Adrenal gland (tissue), 19 donors: ENCODE results near the gene MYL3. TPM values are rescaled to one million over a fixed set of nuclear protein-coding genes. Genes with fewer than 3 reads are reported as not detected.
"Not testable (repeated sequence)": the region's sequence is repeated elsewhere in the genome, so short reads cannot be mapped to it uniquely, and the experiment has no call there.

Experiments used
- DNase-seq, 7 donors: peaks; one replicate each; pipeline ENCODE4 v3.0.0-alpha.2; 2019 to 2020
- H3K27ac ChIP-seq, 5 donors: fragments of 200-600 bp; sonication (generic) in 4 of 5; 1 replicate in 3 of 5; 2 replicates in 2 of 5; pipeline versions ENCODE4 v1.5.1 to v1.8.0; 2016 to 2020; ENCODE audit warnings: mild to moderate bottlenecking in 1 of 5
- H3K27me3 ChIP-seq: fragments of 200-600 bp; 2 replicates; pipeline ENCODE4 v1.8.0; 2021
- H3K36me3 ChIP-seq, 2 donors: fragments of 200-600 bp; replicated peaks in 1 of 2; 1 replicate in 1 of 2; 2 replicates in 1 of 2; pipeline versions ENCODE4 v1.5.1 to v1.8.0; 2018 to 2022
- H3K4me1 ChIP-seq, 2 donors: fragments of 200-600 bp; replicated peaks in 1 of 2; 1 replicate in 1 of 2; 2 replicates in 1 of 2; pipeline versions ENCODE4 v1.5.1 to v1.8.0; 2018 to 2021
- H3K4me3 ChIP-seq, 4 donors: fragments of 200-600 bp; sonication (generic) in 3 of 4; one replicate each; pipeline ENCODE4 v1.5.1; 2016 to 2018
- H3K9me3 ChIP-seq, 3 donors: fragments of 200-600 bp; sonication (generic) in 1 of 3; replicated peaks in 1 of 3; 1 replicate in 2 of 3; 2 replicates in 1 of 3; pipeline versions ENCODE4 v1.5.1 to v1.8.0; 2016 to 2021
- POLR2A ChIP-seq, 2 donors: fragments of 450-650 bp; IDR thresholded peaks; one replicate each; pipeline ENCODE4 v1.6.1; 2017; ENCODE audit warnings: antibody characterized with exemption in 2 of 2, mild to moderate bottlenecking in 2 of 2, moderate library complexity in 1 of 2
- WGBS, 4 donors: extraction: QIAGEN DNeasy Blood & Tissue Kit in 2 of 4; methylation state at CpG; one replicate each; pipeline versions ENCODE4 v1.1.5 to v1.1.7; 2013 to 2017; 5-methylcytosine and 5-hydroxymethylcytosine counted together
- intact Hi-C, 2 donors: fragments of 100-400 bp; cut with DNase I; formaldehyde crosslinking; loops; one replicate each; pipeline versions ENCODE4 v1.14.1 to v1.15.0; 2022 to 2023
- long read RNA-seq, 10 donors: library from polyadenylated mRNA in 3 of 10; unstranded in 2 of 10; stranded (forward) in 1 of 10; transcript quantifications; one replicate each; pipeline ENCODE4 v2.0.0 and lab custom pipeline, GENCODE V29; 2021 to 2026
- polyA plus RNA-seq, 3 donors: library from polyadenylated mRNA; stranded (reverse); fragments of 200-250 nt in 2 of 3; fragments of 350-450 nt in 1 of 3; fragmentation: Illumina TruSeq in 1 of 3; extraction: RNeasy Lipid Tissue Mini Kit (QIAGEN cat#74804) in 1 of 3; gene quantifications; one replicate each; pipeline ENCODE4 v1.2.3, GENCODE V29; 2013 to 2014
- total RNA-seq, 9 donors: library from RNA; depleted of rRNA in 4 of 9; stranded (reverse); fragments of >200 nt in 4 of 9; fragments of 120-200 nt in 1 of 9; fragmentation: NEBNext Ultra II Directional in 1 of 9; extraction: Animal tissue kit (Norgen Biotek cat#: 25700) in 1 of 9; gene quantifications; one replicate each; pipeline versions ENCODE4 v1.1.0 to v1.2.4, GENCODE V29; 2013 to 2023
- TF ChIP-seq, protein P1 (sequence below), 6 experiments: fragments of 450-650 bp in 4 of 6; fragments of 200-600 bp in 2 of 6; sonication (generic) in 1 of 6; IDR thresholded peaks; 1 replicate in 5 of 6; 2 replicates in 1 of 6; pipeline versions ENCODE4 v1.5.1 to v1.8.0; 2016 to 2021; ENCODE audit warnings: antibody characterized with exemption in 6 of 6, mild to moderate bottlenecking in 2 of 6, moderate library complexity in 1 of 6
- donor health status: healthy with polysubstance abuse.
- donor health status: Bipolar disorder and iron deficiency.
- donor health status: DM: yes; HTN: yes; CAD: no.
- donor health status: DM: no; HTN: no; CAD: no.
- donor health status: DM: no; HTN: no; CAD: no.
- donor health status: DM: yes; HTN: yes; CAD: no.

Gene MYL3
- total RNA-seq, result 10 to 100 TPM in 2 of 9 donors, 1 to 10 TPM in 6, not detected in 1; 1.4 to 12.1 (median 4.0) TPM
- 10 to 100 TPM in 1 of 3 donors, 1 to 10 TPM in 2; 1.7 to 12.7 (median 5.7) TPM for polyA plus RNA-seq
- long read RNA-seq, donor 1, partial matches to known transcripts, result 0 of 1 reads
- long read RNA-seq, donor 1, other reads (novel, unspliced or antisense), result 0 of 1 reads
- long read RNA-seq, donor 2, result 0 reads
- long read RNA-seq, donor 3, result 0 reads
- long read RNA-seq, donor 4, partial matches to known transcripts, result 1 of 5 reads
- long read RNA-seq, donor 4, other reads (novel, unspliced or antisense), result 4 of 5 reads
- long read RNA-seq, donor 5, partial matches to known transcripts, result 0 of 7 reads
- long read RNA-seq, donor 5, other reads (novel, unspliced or antisense), result 7 of 7 reads
- long read RNA-seq, donor 6, partial matches to known transcripts, result 0 of 2 reads
- long read RNA-seq, donor 6, other reads (novel, unspliced or antisense), result 2 of 2 reads
- long read RNA-seq, donor 7, transcript MYL3-201 (7 exons, 924 nt), result major isoform, 5 of 5 reads
- long read RNA-seq, donor 7, partial matches to known transcripts, result 0 of 5 reads
- long read RNA-seq, donor 7, other reads (novel, unspliced or antisense), result 0 of 5 reads
- long read RNA-seq, donor 8, result 0 reads
- long read RNA-seq, donor 9, result 0 reads
- long read RNA-seq, donor 10, partial matches to known transcripts, result 0 of 1 reads
- long read RNA-seq, donor 10, other reads (novel, unspliced or antisense), result 0 of 1 reads

DNA sequence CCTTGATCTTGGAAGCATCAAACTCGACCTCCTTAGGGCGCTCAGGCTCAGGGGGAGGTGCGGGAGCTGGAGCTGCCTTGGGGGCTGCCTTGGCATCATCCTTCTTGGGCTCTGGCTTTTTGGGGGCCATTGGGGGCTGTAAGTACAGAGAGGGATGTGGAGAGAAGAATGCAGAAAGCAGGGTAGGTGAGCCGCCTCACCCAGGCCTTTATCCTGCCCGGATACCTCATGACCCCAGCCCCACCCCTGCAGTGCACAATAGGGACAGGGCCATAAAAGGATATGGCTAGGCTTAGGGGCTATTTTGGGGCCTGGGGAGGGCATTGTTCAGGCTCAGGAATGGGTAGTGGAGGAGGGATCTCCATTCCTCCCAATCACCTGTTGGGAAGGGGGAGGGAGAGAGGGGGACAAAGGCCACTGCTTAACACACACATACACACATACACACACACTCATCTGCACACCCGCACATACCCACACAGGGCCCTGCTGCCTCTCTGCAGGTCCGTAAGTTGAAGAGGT, at the start of gene MYL3:
Gene MYL3 (minus strand): TSS at position 184 of the 522 bp plus-strand sequence. CDS start 54 bp downstream, at position 130.
- no peak within 1 kb of the TSS for H3K27ac ChIP-seq
- peaks cover 14 to 18% of the 10 kb centered on the region in 2 donors for H3K4me1 ChIP-seq
- H3K4me3 ChIP-seq, result no peak within 1 kb of the TSS
- H3K9me3 ChIP-seq, result no peaks in the 10 kb centered on the region
- H3K36me3 ChIP-seq, result no peaks in the 10 kb centered on the region
- H3K27me3 ChIP-seq, result no peaks in the 10 kb centered on the region
- peak in 1 of 7 donors; percentile 5 for DNase-seq
- 76 to 91% (median 85%) methylated on average over 6 to 7 of the region's 7 CpGs for WGBS, 4 donors
- intact Hi-C loops, result loop anchor here (5.0 to 10.0 kb wide), 2 partner anchors 39 to 159 kb away; partner anchors contain the start of gene TMIE (in 2 of the 2)
- TF ChIP-seq, protein P1, sequence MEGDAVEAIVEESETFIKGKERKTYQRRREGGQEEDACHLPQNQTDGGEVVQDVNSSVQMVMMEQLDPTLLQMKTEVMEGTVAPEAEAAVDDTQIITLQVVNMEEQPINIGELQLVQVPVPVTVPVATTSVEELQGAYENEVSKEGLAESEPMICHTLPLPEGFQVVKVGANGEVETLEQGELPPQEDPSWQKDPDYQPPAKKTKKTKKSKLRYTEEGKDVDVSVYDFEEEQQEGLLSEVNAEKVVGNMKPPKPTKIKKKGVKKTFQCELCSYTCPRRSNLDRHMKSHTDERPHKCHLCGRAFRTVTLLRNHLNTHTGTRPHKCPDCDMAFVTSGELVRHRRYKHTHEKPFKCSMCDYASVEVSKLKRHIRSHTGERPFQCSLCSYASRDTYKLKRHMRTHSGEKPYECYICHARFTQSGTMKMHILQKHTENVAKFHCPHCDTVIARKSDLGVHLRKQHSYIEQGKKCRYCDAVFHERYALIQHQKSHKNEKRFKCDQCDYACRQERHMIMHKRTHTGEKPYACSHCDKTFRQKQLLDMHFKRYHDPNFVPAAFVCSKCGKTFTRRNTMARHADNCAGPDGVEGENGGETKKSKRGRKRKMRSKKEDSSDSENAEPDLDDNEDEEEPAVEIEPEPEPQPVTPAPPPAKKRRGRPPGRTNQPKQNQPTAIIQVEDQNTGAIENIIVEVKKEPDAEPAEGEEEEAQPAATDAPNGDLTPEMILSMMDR (IDR thresholded peaks at IDR 0.05), result no peak
- TF ChIP-seq POLR2A (IDR thresholded peaks at IDR 0.05), result no peak

DNA sequence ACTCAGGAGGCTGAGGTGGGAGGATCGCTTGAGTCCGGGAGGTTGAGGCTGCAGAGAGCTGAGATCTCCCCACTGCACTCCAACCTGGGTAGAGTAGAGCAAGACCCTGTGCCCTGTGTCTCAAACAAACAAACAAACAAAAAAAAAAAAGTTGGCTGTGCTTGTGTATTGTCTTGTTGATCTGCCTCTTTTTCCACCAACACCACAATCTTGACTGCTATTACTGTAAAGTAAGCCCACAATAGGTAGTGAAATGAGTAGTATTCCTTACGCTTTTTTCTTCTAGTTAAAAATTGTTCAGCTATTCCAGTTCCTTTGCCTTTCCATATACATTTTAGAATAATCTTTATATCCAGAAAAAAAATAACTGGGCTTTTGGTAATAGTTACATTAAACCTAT, 49.7 kb upstream of the MYL3 start:
- H3K36me3 ChIP-seq, result no peaks in the 10 kb centered on the region
- no peak for DNase-seq
- TF ChIP-seq, protein P1 (IDR thresholded peaks at IDR 0.05), result no peak
- no peak for TF ChIP-seq POLR2A (IDR thresholded peaks at IDR 0.05)
- H3K4me3 ChIP-seq, result no peak overlapping the region
- H3K27ac ChIP-seq, result no peak overlapping the region
- 81 to 96% (median 94%) methylated on average over 3 of the region's 3 CpGs for WGBS, 4 donors
- peaks cover 0 to 7% (median 0%) of the 10 kb centered on the region in 3 donors for H3K9me3 ChIP-seq
- intact Hi-C loops, result no loop called here
- no peaks in the 10 kb centered on the region for H3K27me3 ChIP-seq
- peaks cover 0 to 16% of the 10 kb centered on the region in 2 donors for H3K4me1 ChIP-seq

DNA sequence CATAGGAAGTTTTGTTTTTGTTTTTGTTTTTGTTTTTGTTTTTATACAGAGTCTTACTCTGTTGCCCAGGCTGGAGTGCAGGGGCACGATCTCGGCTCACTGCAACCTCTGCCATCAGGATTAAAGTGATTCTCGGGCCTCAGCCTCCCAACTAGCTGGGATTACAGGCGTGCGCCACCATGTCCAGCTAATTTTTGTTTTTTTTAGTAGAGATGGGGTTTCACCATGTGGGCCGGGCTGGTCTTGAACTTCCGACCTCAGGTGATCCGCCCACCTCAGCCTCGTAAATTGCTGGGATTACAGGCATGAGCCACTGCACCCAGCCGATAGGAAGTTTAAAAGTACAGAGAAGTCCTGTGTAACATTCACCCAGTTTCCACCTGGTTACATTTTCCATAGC, 47.7 kb upstream of the MYL3 start:
- H3K27me3 ChIP-seq, DNase-seq, H3K4me3 ChIP-seq, H3K36me3 ChIP-seq, H3K9me3 ChIP-seq, intact Hi-C loops, H3K27ac ChIP-seq: not testable (repeated sequence)
- WGBS, 4 donors, result 80 to 85% (median 82%) methylated on average over 10 of the region's 10 CpGs
- peaks cover 0 to 16% of the 10 kb centered on the region in 2 donors for H3K4me1 ChIP-seq

DNA sequence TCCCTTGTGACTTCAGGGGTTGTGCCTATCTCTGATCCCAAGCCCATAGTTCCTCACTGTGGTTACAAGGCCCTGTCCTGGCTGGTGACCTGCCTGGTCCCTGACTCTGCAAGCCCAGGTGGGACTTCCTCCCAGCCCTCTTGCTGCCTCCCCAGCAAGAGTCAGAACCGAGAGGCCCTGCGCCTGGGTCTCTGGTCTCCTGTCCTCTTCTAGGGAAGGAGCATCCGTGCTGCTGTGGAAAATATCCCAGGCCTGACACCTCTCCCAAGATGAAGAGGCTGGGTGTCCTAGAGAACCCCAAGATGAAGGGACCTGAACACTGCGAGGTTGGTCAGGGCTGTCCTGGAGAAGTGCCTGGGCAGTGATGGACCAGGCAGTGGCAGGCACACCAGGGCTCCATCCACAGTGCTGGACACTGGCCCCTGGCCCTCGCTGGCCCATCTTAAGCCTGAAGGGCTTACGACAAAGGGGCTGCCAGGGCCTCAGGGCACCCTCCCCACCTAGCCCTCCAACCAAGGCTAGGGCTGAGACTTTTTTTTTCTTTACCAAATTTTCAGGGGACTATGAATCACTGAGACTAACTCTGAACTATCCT, 47.0 kb upstream of the MYL3 start:
- H3K9me3 ChIP-seq, result no peaks in the 10 kb centered on the region
- no peaks in the 10 kb centered on the region for H3K27me3 ChIP-seq
- peaks cover 0 to 16% of the 10 kb centered on the region in 2 donors for H3K4me1 ChIP-seq
- TF ChIP-seq POLR2A (IDR thresholded peaks at IDR 0.05), result no peak
- TF ChIP-seq, protein P1 (IDR thresholded peaks at IDR 0.05), result no peak
- no peak overlapping the region for H3K4me3 ChIP-seq
- 70 to 85% (median 80%) methylated on average over 1 to 6 of the region's 6 CpGs for WGBS, 4 donors
- H3K36me3 ChIP-seq, result no peaks in the 10 kb centered on the region
- H3K27ac ChIP-seq, result peak overlapping the region in 1 of 5 donors; percentile 10
- intact Hi-C loops, result no loop called here
- DNase-seq, result peak in 1 of 7 donors; percentile 6
